H1 (cell line): ENCODE data around the gene KCND1. TPM values are rescaled to one million over a fixed set of nuclear protein-coding genes. Genes with fewer than 3 reads are reported as not detected.
A peak's percentile ranks its signal among the peaks of the same experiment; 100 is the strongest.

Experiments
- CTCF ChIA-PET: fragments of 300-600 bp; sonication (Branson Sonifier 250); formaldehyde crosslinking; loops from one replicate; lab custom pipeline; 2021; ENCODE audit not compliant: partially characterized antibody; lab: Charles Lee
- POLR2A ChIA-PET: fragments of 300-600 bp; sonication (Branson Sonifier 250); formaldehyde crosslinking; loops from one replicate; lab custom pipeline; 2021; ENCODE audit warnings: inconsistent platforms; ENCODE audit not compliant: partially characterized antibody; lab: Charles Lee
- DNase-seq, 2 experiments: peaks; one replicate each; pipeline versions ENCODE4 v3.0.0 to v3.0.0-alpha.2; 2010 to 2022; ENCODE audit warnings: low spot score in 2 of 2, low read depth in 1 of 2, mixed read lengths in 1 of 2
- FAIRE-seq: peaks from 2 replicates; lab custom pipeline; 2011; peaks lifted over from hg19 to GRCh38; lab: Jason Lieb, UNC
- H2AFZ ChIP-seq: 2 replicates; pipeline ENCODE4 v1.8.1; 2012; ENCODE audit warnings: low read length, inconsistent platforms
- H2AK5ac ChIP-seq: 2 replicates; pipeline ENCODE4 v1.6.1; 2013; ENCODE audit warnings: low read depth, low read length
- H2BK120ac ChIP-seq: replicated peaks from 2 replicates; pipeline ENCODE3; 2013; ENCODE audit warnings: low read depth, low read length, inconsistent platforms
- H2BK12ac ChIP-seq: 2 replicates; pipeline ENCODE4 v1.6.1; 2013; ENCODE audit warnings: low read depth, low read length
- H2BK15ac ChIP-seq: 2 replicates; pipeline ENCODE4 v1.6.1; 2013; ENCODE audit warnings: low read length
- H2BK20ac ChIP-seq: 2 replicates; pipeline ENCODE4 v1.6.1; 2013; ENCODE audit warnings: low read length
- H2BK5ac ChIP-seq: 2 replicates; pipeline ENCODE4 v1.6.1; 2013; ENCODE audit warnings: low read depth, low read length
- H3K14ac ChIP-seq: 2 replicates; pipeline ENCODE4 v1.6.1; 2013; ENCODE audit warnings: inconsistent platforms; ENCODE audit not compliant: insufficient read length
- H3K18ac ChIP-seq: 2 replicates; pipeline ENCODE4 v1.6.1; 2013; ENCODE audit warnings: low read length; ENCODE audit errors: extremely low read depth
- H3K23ac ChIP-seq: 2 replicates; pipeline ENCODE4 v1.6.1; 2013; ENCODE audit warnings: inconsistent platforms; ENCODE audit not compliant: insufficient read length
- H3K23me2 ChIP-seq: 2 replicates; pipeline ENCODE4 v1.6.1; 2013; ENCODE audit warnings: low read depth, low read length
- H3K27ac ChIP-seq: 2 replicates; pipeline ENCODE4 v1.6.1; 2011; ENCODE audit warnings: low read depth, low read length, inconsistent platforms
- H3K27me3 ChIP-seq, 4 experiments: replicated peaks in 1 of 4; 1 replicate in 1 of 4; 2 replicates in 3 of 4; pipeline versions ENCODE4 v1.6.1 to v1.8.1; 2011 to 2013; ENCODE audit warnings: low read length in 3 of 4, mild to moderate bottlenecking in 3 of 4, inconsistent platforms in 2 of 4, mixed read lengths in 2 of 4, moderate library complexity in 1 of 4; ENCODE audit not compliant: control insufficient read depth in 3 of 4, insufficient read depth in 3 of 4; ENCODE audit errors: extremely low read depth in 1 of 4
- H3K36me3 ChIP-seq, 4 experiments: 2 replicates each; pipeline versions ENCODE4 v1.6.1 to v1.8.1; 2011 to 2013; ENCODE audit warnings: mild to moderate bottlenecking in 4 of 4, low read length in 3 of 4, moderate library complexity in 2 of 4, control low read depth in 1 of 4, inconsistent platforms in 1 of 4; ENCODE audit not compliant: insufficient read depth in 4 of 4, control insufficient read depth in 2 of 4
- H3K4ac ChIP-seq: replicated peaks from 2 replicates; pipeline ENCODE3; 2013; ENCODE audit warnings: low read length, low read depth, mixed read lengths, inconsistent platforms; ENCODE audit not compliant: insufficient read length
- H3K4me1 ChIP-seq, 4 experiments: replicated peaks in 1 of 4; 1 replicate in 1 of 4; 2 replicates in 3 of 4; pipeline versions ENCODE4 v1.6.1 to v1.8.1; 2011 to 2013; ENCODE audit warnings: low read length in 3 of 4, inconsistent platforms in 2 of 4, mixed read lengths in 1 of 4; ENCODE audit not compliant: insufficient read depth in 4 of 4, control insufficient read depth in 3 of 4
- H3K4me2 ChIP-seq, 2 experiments: 2 replicates each; pipeline versions ENCODE4 v1.6.1 to v1.8.1; 2011 to 2013; ENCODE audit warnings: low read depth in 2 of 2, low read length in 2 of 2, control low read depth in 1 of 2, inconsistent platforms in 1 of 2, mild to moderate bottlenecking in 1 of 2; ENCODE audit not compliant: insufficient read depth in 1 of 2
- H3K4me3 ChIP-seq, 4 experiments: fragments of 200-600, 300-600 bp in 1 of 4; sonication (generic), shearing (Covaris generic), sonication (Bioruptor Twin) in 1 of 4; 2 replicates each; pipeline versions ENCODE4 v1.5.1 to v1.8.1; 2011 to 2016; ENCODE audit warnings: low read length in 4 of 4, low read depth in 3 of 4, control low read depth in 2 of 4, inconsistent platforms in 2 of 4, mild to moderate bottlenecking in 2 of 4, mixed read lengths in 1 of 4, moderate library complexity in 1 of 4; ENCODE audit not compliant: insufficient read depth in 2 of 4; ENCODE audit errors: extremely low read depth in 1 of 4
- H3K56ac ChIP-seq: replicated peaks from 2 replicates; pipeline ENCODE3; 2013; ENCODE audit warnings: low read depth, mild to moderate bottlenecking, mixed read lengths, low read length, inconsistent platforms; ENCODE audit not compliant: insufficient read length
- H3K79me1 ChIP-seq: 2 replicates; pipeline ENCODE4 v1.6.1; 2013; ENCODE audit warnings: low read depth, low read length, control low read depth
- H3K79me2 ChIP-seq, 2 experiments: 2 replicates each; pipeline versions ENCODE4 v1.6.1 to v1.8.1; 2012 to 2013; ENCODE audit warnings: low read length in 2 of 2, mild to moderate bottlenecking in 2 of 2, inconsistent platforms in 1 of 2; ENCODE audit not compliant: insufficient read depth in 2 of 2, control insufficient read depth in 1 of 2
- H3K9ac ChIP-seq, 4 experiments: replicated peaks in 1 of 4; 1 replicate in 1 of 4; 2 replicates in 3 of 4; pipeline versions ENCODE4 v1.6.1 to v1.8.1; 2011 to 2013; ENCODE audit warnings: low read depth in 3 of 4, low read length in 3 of 4, control low read depth in 2 of 4, mild to moderate bottlenecking in 2 of 4, moderate library complexity in 2 of 4, inconsistent platforms in 1 of 4; ENCODE audit errors: extremely low read depth in 1 of 4
- H3K9me3 ChIP-seq, 2 experiments: 2 replicates each; pipeline versions ENCODE4 v1.6.1 to v1.8.1; 2012 to 2013; ENCODE audit warnings: mild to moderate bottlenecking in 2 of 2, moderate library complexity in 2 of 2, control low read depth in 1 of 2, inconsistent platforms in 1 of 2, low read depth in 1 of 2, low read length in 1 of 2, mixed read lengths in 1 of 2; ENCODE audit not compliant: insufficient read depth in 2 of 2
- H4K20me1 ChIP-seq, 2 experiments: replicated peaks in 1 of 2; 2 replicates each; pipeline versions ENCODE3 to v1.8.1; 2011 to 2013; ENCODE audit warnings: inconsistent platforms in 2 of 2, low read length in 2 of 2, mild to moderate bottlenecking in 1 of 2; ENCODE audit not compliant: insufficient read depth in 2 of 2, control insufficient read depth in 1 of 2
- H4K5ac ChIP-seq: 2 replicates; pipeline ENCODE4 v1.6.1; 2013; ENCODE audit warnings: low read length, low read depth, mixed read lengths, inconsistent platforms; ENCODE audit not compliant: insufficient read length
- H4K8ac ChIP-seq: 2 replicates; pipeline ENCODE4 v1.8.0; 2013; ENCODE audit warnings: mild to moderate bottlenecking, moderate library complexity, low read length, inconsistent platforms; ENCODE audit not compliant: insufficient read depth; ENCODE audit errors: extremely low read depth
- H4K91ac ChIP-seq: replicated peaks from 2 replicates; pipeline ENCODE3; 2013; ENCODE audit warnings: low read length, mixed read lengths, inconsistent platforms; ENCODE audit not compliant: insufficient read length
- ASH2L ChIP-seq: fragments of 200-600, 300-600 bp; sonication (generic); IDR thresholded peaks from one replicate; pipeline ENCODE4 v1.7.1; 2017; ENCODE audit warnings: low read length
- POLR2AphosphoS5 ChIP-seq: IDR thresholded peaks from 2 replicates; pipeline ENCODE4 v1.6.1; 2011; ENCODE audit warnings: low read depth, low read length
- WGBS, 2 experiments: shearing (Covaris generic) in 1 of 2; methylation state at CpG; one replicate each; pipeline versions ENCODE4 v1.1.6 to v1.1.7; 2013 to 2015; ENCODE audit warnings: low lambda C conversion rate in 2 of 2, mixed read lengths in 2 of 2, inconsistent platforms in 1 of 2, low coverage in 1 of 2, missing lambda C conversion rate in 1 of 2; ENCODE audit not compliant: insufficient replicate concordance in 2 of 2, insufficient coverage in 1 of 2, insufficient read length in 1 of 2; ENCODE audit errors: extremely low coverage in 1 of 2, missing lambda C conversion rate in 1 of 2; 5-methylcytosine and 5-hydroxymethylcytosine counted together
- polyA plus RNA-seq, 7 experiments: library from polyadenylated mRNA; depleted of rRNA in 3 of 7; stranded (reverse) in 5 of 7; unstranded in 2 of 7; fragments of >200 nt in 5 of 7; fragments of 200-250 nt in 2 of 7; gene quantifications; 1 replicate in 5 of 7; 2 replicates in 1 of 7; 4 replicates in 1 of 7; pipeline versions ENCODE4 v1.2.1 to v1.2.3, GENCODE V29; 2011 to 2013; ENCODE audit warnings: missing spikeins in 2 of 7, mixed read lengths in 2 of 7
- total RNA-seq: library from RNA; stranded (reverse); fragmentation: NEBNext Ultra II Directional; extraction: Animal tissue kit (Norgen Biotek cat#: 25700); gene quantifications from 2 replicates; pipeline ENCODE4 v1.2.1, GENCODE V29; 2021

KCND1 gene
- total and polyA plus RNA-seq, 2 of the 8 experiments (the other 6 are each of a cell fraction or from before 2014, with no cell fraction given), result 3.1 to 6.8 TPM

- Histone ChIP-seq H2AK5ac (no peak overlapping the region), H3K4me1 (peaks cover 0 to 4% (median 3%) of the 10 kb centered on the region in 4 experiments; a peak in 5 of 7 replicates), H3K36me3 (peaks cover 11 to 38% (median 27%) of the 10 kb centered on the region in 4 experiments; a peak in 7 of 8 replicates), H3K14ac (no peak overlapping the region), H4K5ac (no peak overlapping the region), H2BK5ac (no peak overlapping the region), H3K4me2 (peak overlapping the region; percentile 65 to 71; a peak in 2 of 4 replicates), H2BK15ac (no peak overlapping the region), H3K18ac (no peak overlapping the region), H4K91ac (no peak overlapping the region), H2BK20ac (no peak overlapping the region), H3K79me1 (no peaks in the 10 kb centered on the region; the same call in 1 of the 2 replicates), H3K23ac (no peak overlapping the region), H3K23me2 (no peaks in the 10 kb centered on the region), H3K9me3 (no peaks in the 10 kb centered on the region; a peak in 1 of 4 replicates), H3K27me3 (no peaks in the 10 kb centered on the region), H2AFZ (no peak overlapping the region), H3K79me2 (peaks cover 12 to 56% of the 10 kb centered on the region in 2 experiments), H3K27ac (no peak overlapping the region), H3K9ac (no peak overlapping the region), H3K4ac (no peak overlapping the region), H3K56ac (no peak overlapping the region), H4K8ac (no peak overlapping the region), H2BK12ac (no peak overlapping the region), H3K4me3 (peak overlapping the region in 1 of 4 experiments; percentile 12; a peak in 1 of 8 replicates), H2BK120ac (no peak overlapping the region), H4K20me1 (peaks cover 14 to 25% of the 10 kb centered on the region in 2 experiments)
- TF ChIP-seq POLR2AphosphoS5 (0 out of 2 replicates have a peak, but pooled peaks have one; percentile 27), ASH2L (no peak)
- FAIRE-seq, result no peak
- ChIA-PET CTCF (no interaction called here), POLR2A (interaction anchor here (0.7 to 30.9 kb wide), 6 partner anchors 10 to 42 kb away, joined by 3 to 572 read pairs (median 6); partner anchors contain the start of genes PQBP1 and TIMM17B)
- WGBS, 2 experiments, result 85% methylated on average over 5 of the region's 5 CpGs; no CpG with 5 or more reads in 1 of the 2 experiments
- DNase-seq, result no peak
Observed at GRCh38 chrX:48913605-48914366, 57.9 kb downstream of the KCND1 start.
